T-helper 2 cell treated with Interferon-gamma antibody and Interleukin-4, amounts not matched to agents 5 μg/mL and 100 μg/mL, for 36 hours (primary cell): ENCODE data around the gene RPL13.

ENCODE experiments used
- DNase-seq: peaks from one replicate; pipeline ENCODE4 v3.0.0; 2021; ENCODE audit warnings: low spot score
- H3K27ac Mint-ChIP-seq: one replicate; pipeline ENCODE4 v1.8.0; 2021; ENCODE audit warnings: mild to moderate bottlenecking, mixed read lengths
- H3K27me3 Mint-ChIP-seq: one replicate; pipeline ENCODE4 v1.8.0; 2021; ENCODE audit warnings: low read depth, mixed read lengths
- H3K36me3 Mint-ChIP-seq: one replicate; pipeline ENCODE4 v1.8.0; 2021; ENCODE audit warnings: low read depth, mixed read lengths
- H3K4me1 Mint-ChIP-seq: one replicate; pipeline ENCODE4 v1.8.0; 2021; ENCODE audit warnings: low read depth, mixed read lengths
- H3K4me3 Mint-ChIP-seq: one replicate; pipeline ENCODE4 v1.8.0; 2022; ENCODE audit warnings: mild to moderate bottlenecking, moderate library complexity, mixed read lengths
- H3K9me3 Mint-ChIP-seq: one replicate; pipeline ENCODE4 v1.8.0; 2021; ENCODE audit warnings: mixed read lengths

Gene RPL13

GRCh38 chr16:89549007-89549700, 11.3 kb upstream of the RPL13 start:
- peaks cover 23% of the 10 kb centered on the region for H3K36me3 Mint-ChIP-seq
- peaks cover 5% of the 10 kb centered on the region for H3K4me1 Mint-ChIP-seq
- H3K27me3 Mint-ChIP-seq = no peaks in the 10 kb centered on the region
- H3K9me3 Mint-ChIP-seq = no peaks in the 10 kb centered on the region
- no peak for DNase-seq
- peak overlapping the region; percentile 55 for H3K27ac Mint-ChIP-seq
- H3K4me3 Mint-ChIP-seq = peak overlapping the region; percentile 2

- peaks cover 23% of the 10 kb centered on the region for H3K36me3 Mint-ChIP-seq
- DNase-seq = no peak
- no peak overlapping the region for H3K4me3 Mint-ChIP-seq
- H3K4me1 Mint-ChIP-seq = peaks cover 5% of the 10 kb centered on the region
- H3K9me3 Mint-ChIP-seq = no peaks in the 10 kb centered on the region
- no peaks in the 10 kb centered on the region for H3K27me3 Mint-ChIP-seq
- no peak overlapping the region for H3K27ac Mint-ChIP-seq
These were observed 10.0 kb upstream of the RPL13 start for GRCh38 chr16:89550421-89551007.

- Mint-ChIP-seq H3K4me1 (peaks cover 6% of the 10 kb centered on the region), H3K27ac (no peak overlapping the region)
These were observed 8.2 kb upstream of the RPL13 start for GRCh38 chr16:89552329-89552728.

GRCh38 chr16:89552913-89553312, 7.6 kb upstream of the RPL13 start:
- no peaks in the 10 kb centered on the region for H3K27me3 Mint-ChIP-seq
- H3K9me3 Mint-ChIP-seq = no peaks in the 10 kb centered on the region
- peaks cover 25% of the 10 kb centered on the region for H3K36me3 Mint-ChIP-seq
- peaks cover 6% of the 10 kb centered on the region for H3K4me1 Mint-ChIP-seq
- H3K27ac Mint-ChIP-seq = no peak overlapping the region
- no peak overlapping the region for H3K4me3 Mint-ChIP-seq
- DNase-seq = no peak

More at GRCh38 chr16:89552329-89552728, 8.2 kb upstream of the RPL13 start:
- no peaks in the 10 kb centered on the region for H3K9me3 Mint-ChIP-seq
- H3K4me3 Mint-ChIP-seq = no peak overlapping the region
- peaks cover 25% of the 10 kb centered on the region for H3K36me3 Mint-ChIP-seq
- DNase-seq = no peak
- no peaks in the 10 kb centered on the region for H3K27me3 Mint-ChIP-seq

GRCh38 chr16:89553733-89554132, 6.7 kb upstream of the RPL13 start:
- no peaks in the 10 kb centered on the region for H3K27me3 Mint-ChIP-seq
- H3K36me3 Mint-ChIP-seq = peaks cover 22% of the 10 kb centered on the region
- no peak overlapping the region for H3K27ac Mint-ChIP-seq
- no peaks in the 10 kb centered on the region for H3K9me3 Mint-ChIP-seq
- no peak for DNase-seq
- H3K4me3 Mint-ChIP-seq = no peak overlapping the region
- peaks cover 3% of the 10 kb centered on the region for H3K4me1 Mint-ChIP-seq

GRCh38 chr16:89554343-89554742, 6.1 kb upstream of the RPL13 start:
- Mint-ChIP-seq H3K4me1 (peaks cover 1% of the 10 kb centered on the region), H3K27me3 (no peaks in the 10 kb centered on the region), H3K4me3 (no peak overlapping the region), H3K36me3 (peaks cover 18% of the 10 kb centered on the region), H3K9me3 (no peaks in the 10 kb centered on the region), H3K27ac (no peak overlapping the region)
- no peak for DNase-seq

- Mint-ChIP-seq H3K27ac (no peak overlapping the region), H3K9me3 (no peaks in the 10 kb centered on the region), H3K27me3 (no peaks in the 10 kb centered on the region), H3K4me1 (peaks cover 4% of the 10 kb centered on the region), H3K4me3 (no peak overlapping the region), H3K36me3 (peaks cover 16% of the 10 kb centered on the region)
- no peak for DNase-seq
These were observed 5.2 kb upstream of the RPL13 start for GRCh38 chr16:89555265-89555664.

- Mint-ChIP-seq H3K36me3 (peaks cover 13% of the 10 kb centered on the region), H3K27me3 (no peaks in the 10 kb centered on the region), H3K27ac (no peak overlapping the region), H3K4me1 (peaks cover 4% of the 10 kb centered on the region), H3K4me3 (no peak overlapping the region), H3K9me3 (no peaks in the 10 kb centered on the region)
- DNase-seq = no peak
These were observed 4.7 kb upstream of the RPL13 start for GRCh38 chr16:89555780-89556179.

- Mint-ChIP-seq H3K27me3 (no peaks in the 10 kb centered on the region), H3K9me3 (no peaks in the 10 kb centered on the region), H3K4me3 (no peak overlapping the region), H3K27ac (no peak overlapping the region), H3K4me1 (peaks cover 10% of the 10 kb centered on the region), H3K36me3 (peaks cover 20% of the 10 kb centered on the region)
- peak; percentile 77 for DNase-seq
These were observed 3.5 kb upstream of the RPL13 start for GRCh38 chr16:89556750-89557689.

- Mint-ChIP-seq H3K27ac (peak overlapping the region; percentile 20), H3K4me3 (no peak overlapping the region), H3K4me1 (peaks cover 18% of the 10 kb centered on the region), H3K9me3 (no peaks in the 10 kb centered on the region), H3K36me3 (peaks cover 23% of the 10 kb centered on the region), H3K27me3 (no peaks in the 10 kb centered on the region)
- no peak for DNase-seq
These were observed 2.6 kb upstream of the RPL13 start for GRCh38 chr16:89557690-89558490.

GRCh38 chr16:89561142-89561883, 831 bp downstream of the RPL13 start:
- peaks cover 42% of the 10 kb centered on the region for H3K36me3 Mint-ChIP-seq
- peak overlapping the region; percentile 87 for H3K27ac Mint-ChIP-seq
- no peaks in the 10 kb centered on the region for H3K27me3 Mint-ChIP-seq
- H3K4me3 Mint-ChIP-seq = peak overlapping the region; percentile 92
- DNase-seq = no peak
- peaks cover 35% of the 10 kb centered on the region for H3K4me1 Mint-ChIP-seq
- H3K9me3 Mint-ChIP-seq = no peaks in the 10 kb centered on the region

- H3K27me3 Mint-ChIP-seq = no peaks in the 10 kb centered on the region
- H3K27ac Mint-ChIP-seq = peak overlapping the region; percentile 87
- H3K4me3 Mint-ChIP-seq = peak overlapping the region; percentile 92
- DNase-seq = no peak
- H3K4me1 Mint-ChIP-seq = peaks cover 36% of the 10 kb centered on the region
- peaks cover 43% of the 10 kb centered on the region for H3K36me3 Mint-ChIP-seq
- H3K9me3 Mint-ChIP-seq = no peaks in the 10 kb centered on the region
These were observed 1.6 kb downstream of the RPL13 start for GRCh38 chr16:89561884-89562599.
